Activated CD4-positive, alpha-beta T cell treated with anti-CD3 and anti-CD28 coated beads, Interleukin-2, amount 10 ng/mL, durations not matched to agents 7 days and 5 days (primary cell): ENCODE data around the gene AP3M1. TPM values are rescaled to one million over a fixed set of nuclear protein-coding genes. Genes with fewer than 3 reads are reported as not detected.

ENCODE experiments used
- CTCF ChIA-PET: fragments of 350-600 bp; sonication (Branson Sonifier 250); formaldehyde crosslinking; loops from one replicate; lab custom pipeline; 2021; ENCODE audit warnings: antibody characterized with exemption; lab: Charles Lee
- POLR2A ChIA-PET: fragments of 350-600 bp; sonication (Branson Sonifier 250); formaldehyde crosslinking; loops from one replicate; lab custom pipeline; 2021; ENCODE audit warnings: antibody characterized with exemption; lab: Charles Lee
- DNase-seq: peaks from one replicate; pipeline ENCODE4 v3.0.0-alpha.2; 2020
- H3K27ac Mint-ChIP-seq: one replicate; pipeline ENCODE4 v1.8.0; 2021; ENCODE audit warnings: mild to moderate bottlenecking, moderate library complexity, mixed read lengths
- H3K27me3 Mint-ChIP-seq: one replicate; pipeline ENCODE4 v1.8.0; 2021; ENCODE audit warnings: mixed read lengths
- H3K36me3 Mint-ChIP-seq: one replicate; pipeline ENCODE4 v1.8.0; 2021; ENCODE audit warnings: low read depth, mixed read lengths
- H3K4me1 Mint-ChIP-seq: one replicate; pipeline ENCODE4 v1.8.0; 2021; ENCODE audit warnings: mixed read lengths
- H3K4me3 Mint-ChIP-seq: one replicate; pipeline ENCODE4 v1.8.0; 2021; ENCODE audit warnings: mild to moderate bottlenecking, moderate library complexity, mixed read lengths
- H3K9me3 Mint-ChIP-seq: one replicate; pipeline ENCODE4 v1.8.0; 2021; ENCODE audit warnings: mixed read lengths
- total RNA-seq, 2 experiments: library from RNA; stranded (reverse); gene quantifications; one replicate each; pipeline ENCODE4 v1.2.3, GENCODE V29; 2021

The AP3M1 gene
- total RNA-seq, 2 experiments from 2014 or later = 42.0 to 50.5 TPM

GRCh38 chr10:74107391-74107790, 43.2 kb downstream of the AP3M1 start:
- H3K27me3 Mint-ChIP-seq = no peaks in the 10 kb centered on the region
- no peaks in the 10 kb centered on the region for H3K4me1 Mint-ChIP-seq
- DNase-seq = no peak
- peaks cover 70% of the 10 kb centered on the region for H3K36me3 Mint-ChIP-seq
- ChIA-PET POLR2A (interaction anchor here (0.6 kb wide), 1 partner anchor 44 kb away, joined by 3 read pairs; no protein-coding TSS in a partner anchor), CTCF (interaction anchor here (1.1 to 1.2 kb wide), 2 partner anchors 11 to 228 kb away, joined by 3 to 5 read pairs; no protein-coding TSS in a partner anchor)
- H3K27ac Mint-ChIP-seq = no peak overlapping the region
- no peak overlapping the region for H3K4me3 Mint-ChIP-seq
- no peaks in the 10 kb centered on the region for H3K9me3 Mint-ChIP-seq

GRCh38 chr10:74104996-74105395, 45.6 kb downstream of the AP3M1 start:
- DNase-seq = no peak
- H3K27ac Mint-ChIP-seq = no peak overlapping the region
- no peak overlapping the region for H3K4me3 Mint-ChIP-seq
- peaks cover 53% of the 10 kb centered on the region for H3K36me3 Mint-ChIP-seq
- ChIA-PET POLR2A (no interaction called here), CTCF (interaction anchor here (1.1 to 1.3 kb wide), 2 partner anchors 10 to 18 kb away, joined by 3 to 4 read pairs; no protein-coding TSS in a partner anchor)
- H3K4me1 Mint-ChIP-seq = no peaks in the 10 kb centered on the region
- no peaks in the 10 kb centered on the region for H3K9me3 Mint-ChIP-seq
- H3K27me3 Mint-ChIP-seq = no peaks in the 10 kb centered on the region

DNA sequence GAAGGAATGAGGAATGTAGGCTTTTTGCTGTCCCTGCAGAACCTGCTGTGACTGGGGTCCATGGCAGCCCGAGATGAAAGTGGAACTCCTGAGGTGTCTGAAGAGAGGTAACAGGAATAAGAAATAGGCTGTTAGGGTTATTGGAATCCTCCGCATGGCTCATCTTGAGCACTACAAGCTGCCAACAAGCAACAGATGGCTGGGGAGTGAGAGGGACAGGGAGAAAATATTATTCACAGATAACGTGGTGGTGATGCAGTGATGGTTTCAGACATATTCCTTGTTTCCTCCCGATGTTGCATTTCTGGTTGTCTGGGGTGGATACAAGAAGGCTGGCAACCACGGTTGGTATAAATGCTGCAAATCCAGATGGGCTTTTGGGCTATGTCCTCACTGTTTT, 46.1 kb downstream of the AP3M1 start:
- CTCF ChIA-PET = no interaction called here
- POLR2A ChIA-PET = no interaction called here
- no peaks in the 10 kb centered on the region for H3K4me1 Mint-ChIP-seq
- H3K27me3 Mint-ChIP-seq = no peaks in the 10 kb centered on the region
- no peak for DNase-seq
- no peaks in the 10 kb centered on the region for H3K9me3 Mint-ChIP-seq
- H3K36me3 Mint-ChIP-seq = peaks cover 52% of the 10 kb centered on the region
- no peak overlapping the region for H3K4me3 Mint-ChIP-seq
- H3K27ac Mint-ChIP-seq = peak overlapping the region; percentile 15

DNA sequence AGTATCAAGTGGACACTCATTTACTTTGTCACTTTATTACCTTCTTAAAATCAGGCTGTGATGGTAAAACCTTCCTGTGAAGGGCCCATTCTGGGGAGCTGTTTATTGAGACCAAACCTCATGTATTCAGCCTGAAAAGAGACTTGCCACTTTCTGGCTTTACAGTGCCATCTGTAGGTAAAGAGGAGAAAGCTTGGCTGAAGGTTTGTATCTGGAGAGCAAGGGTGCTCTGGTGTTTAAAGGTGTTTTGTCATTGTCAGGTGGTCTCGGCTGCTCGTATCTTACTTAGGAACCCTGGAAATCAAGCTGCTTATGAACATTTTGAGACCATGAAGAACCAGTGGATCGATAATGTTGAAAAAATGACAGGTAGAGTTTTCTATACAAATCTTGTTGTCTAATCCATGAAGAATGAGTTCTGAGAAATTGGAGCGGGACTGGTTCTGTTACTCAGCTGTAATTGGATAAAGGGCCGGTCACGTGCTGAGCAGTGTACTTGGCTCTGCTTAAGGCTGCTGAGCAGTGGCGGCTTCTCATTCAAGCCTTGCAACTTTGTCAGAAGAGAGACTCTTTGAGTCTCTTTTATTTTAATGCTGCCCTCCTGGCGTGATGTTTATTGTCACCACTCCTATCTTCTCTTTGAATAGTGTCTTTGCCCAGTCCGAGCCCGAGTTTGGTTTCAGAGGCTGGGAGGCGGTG, 46.9 kb downstream of the AP3M1 start:
- Mint-ChIP-seq H3K27ac (no peak overlapping the region), H3K4me1 (peaks cover 6% of the 10 kb centered on the region), H3K9me3 (no peaks in the 10 kb centered on the region), H3K4me3 (no peak overlapping the region), H3K36me3 (peaks cover 54% of the 10 kb centered on the region), H3K27me3 (no peaks in the 10 kb centered on the region)
- peak; percentile 17 for DNase-seq
- POLR2A ChIA-PET = no interaction called here
- CTCF ChIA-PET = interaction anchor here (0.5 to 2.0 kb wide), 3 partner anchors 197 to 316 kb away, joined by 3 to 5 read pairs (median 3); no protein-coding TSS in a partner anchor

- Mint-ChIP-seq H3K27me3 (no peaks in the 10 kb centered on the region), H3K27ac (no peak overlapping the region), H3K4me1 (peaks cover 6% of the 10 kb centered on the region), H3K36me3 (peaks cover 61% of the 10 kb centered on the region), H3K4me3 (no peak overlapping the region), H3K9me3 (no peaks in the 10 kb centered on the region)
- POLR2A ChIA-PET = no interaction called here
- DNase-seq = no peak
- CTCF ChIA-PET = interaction anchor here (1.1 to 1.9 kb wide), 3 partner anchors 9 to 220 kb away, joined by 4 to 6 read pairs (median 6); no protein-coding TSS in a partner anchor
These were observed 50.8 kb downstream of the AP3M1 start for GRCh38 chr10:74099836-74100235.

GRCh38 chr10:74099420-74099819, 51.2 kb downstream of the AP3M1 start:
- ChIA-PET POLR2A (no interaction called here), CTCF (interaction anchor here (1.3 to 1.9 kb wide), 2 partner anchors 9 to 213 kb away, joined by 4 to 6 read pairs; no protein-coding TSS in a partner anchor)
- Mint-ChIP-seq H3K4me1 (peaks cover 6% of the 10 kb centered on the region), H3K9me3 (no peaks in the 10 kb centered on the region), H3K4me3 (no peak overlapping the region), H3K27me3 (no peaks in the 10 kb centered on the region), H3K36me3 (peaks cover 59% of the 10 kb centered on the region), H3K27ac (no peak overlapping the region)
- no peak for DNase-seq

GRCh38 chr10:74097776-74098175, 52.9 kb downstream of the AP3M1 start:
- CTCF ChIA-PET = interaction anchor here (0.7 kb wide), 1 partner anchor 15 kb away, joined by 4 read pairs; no protein-coding TSS in a partner anchor
- Mint-ChIP-seq H3K4me1 (peaks cover 6% of the 10 kb centered on the region), H3K9me3 (no peaks in the 10 kb centered on the region), H3K36me3 (peaks cover 52% of the 10 kb centered on the region), H3K27me3 (no peaks in the 10 kb centered on the region), H3K27ac (no peak overlapping the region), H3K4me3 (no peak overlapping the region)
- POLR2A ChIA-PET = interaction anchor here (0.6 kb wide), 1 partner anchor 12 kb away, joined by 3 read pairs; no protein-coding TSS in a partner anchor
- DNase-seq = no peak

DNA sequence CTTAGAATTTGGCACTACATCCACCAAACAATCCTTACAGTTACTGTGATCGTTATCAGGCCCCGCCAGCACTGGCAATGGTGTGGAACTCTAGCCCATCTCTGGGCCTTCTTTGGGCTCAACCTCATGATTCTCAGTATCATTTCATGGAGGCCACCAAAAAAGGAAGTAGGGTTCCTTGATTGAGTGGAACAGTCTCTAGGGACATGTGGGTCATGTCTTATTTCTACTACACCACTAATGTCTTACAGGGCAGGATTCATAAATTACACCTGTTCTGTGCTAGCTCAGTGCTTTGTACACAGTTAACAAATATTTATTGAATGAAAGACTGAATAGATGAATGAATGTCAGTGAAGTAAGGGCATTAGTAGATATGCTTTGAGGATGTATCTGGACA, 53.9 kb downstream of the AP3M1 start:
- CTCF ChIA-PET = interaction anchor here (0.8 kb wide), 1 partner anchor 11 kb away, joined by 3 read pairs; no protein-coding TSS in a partner anchor
- Mint-ChIP-seq H3K36me3 (peaks cover 58% of the 10 kb centered on the region), H3K27me3 (no peaks in the 10 kb centered on the region), H3K9me3 (no peaks in the 10 kb centered on the region), H3K27ac (no peak overlapping the region), H3K4me1 (peaks cover 6% of the 10 kb centered on the region), H3K4me3 (no peak overlapping the region)
- POLR2A ChIA-PET = no interaction called here
- no peak for DNase-seq

GRCh38 chr10:74094231-74094630, 56.4 kb downstream of the AP3M1 start:
- POLR2A ChIA-PET = no interaction called here
- H3K36me3 Mint-ChIP-seq = peaks cover 59% of the 10 kb centered on the region

DNA sequence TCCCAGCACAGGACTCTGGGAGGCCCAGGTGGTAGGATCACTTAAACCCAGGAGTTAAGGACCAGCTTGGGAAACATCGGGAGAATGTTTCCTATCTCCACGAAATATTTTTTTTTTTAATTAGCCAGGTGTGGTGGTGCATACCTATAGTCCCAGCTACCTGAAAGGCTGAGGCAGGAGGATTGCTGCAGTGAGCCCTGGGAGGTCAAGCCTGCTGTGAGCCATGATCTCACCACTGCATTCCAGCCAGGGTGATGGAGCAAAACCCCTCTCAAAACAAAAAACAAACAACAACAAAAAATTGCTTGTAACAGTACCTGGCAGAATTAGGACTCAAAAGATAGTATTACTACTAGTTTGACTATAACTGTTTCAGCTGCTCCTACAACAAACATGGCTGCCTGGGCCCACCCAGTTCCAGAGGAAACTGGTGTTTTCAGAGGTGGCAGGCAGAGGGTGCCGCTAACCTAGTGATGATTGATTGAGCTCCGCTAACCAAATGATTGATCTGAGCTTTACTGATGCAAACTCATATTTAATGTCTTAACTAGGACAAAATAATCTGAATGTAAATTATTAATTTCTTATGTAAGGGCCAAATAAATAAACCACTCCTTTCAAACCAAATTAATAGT, 57.0 kb downstream of the AP3M1 start:
- DNase-seq = no peak
- Mint-ChIP-seq H3K9me3 (no peaks in the 10 kb centered on the region), H3K27me3 (no peaks in the 10 kb centered on the region), H3K36me3 (peaks cover 59% of the 10 kb centered on the region), H3K27ac (no peak overlapping the region), H3K4me3 (no peak overlapping the region), H3K4me1 (no peaks in the 10 kb centered on the region)
- ChIA-PET CTCF (interaction anchor here (0.7 to 2.4 kb wide), 5 partner anchors 9 to 204 kb away, joined by 3 to 6 read pairs (median 4); no protein-coding TSS in a partner anchor), POLR2A (no interaction called here)

More at GRCh38 chr10:74094231-74094630, 56.4 kb downstream of the AP3M1 start:
- Mint-ChIP-seq H3K27ac (no peak overlapping the region), H3K4me1 (peaks cover 6% of the 10 kb centered on the region), H3K27me3 (no peaks in the 10 kb centered on the region), H3K9me3 (no peaks in the 10 kb centered on the region), H3K4me3 (no peak overlapping the region)
- no peak for DNase-seq
- CTCF ChIA-PET = interaction anchor here (0.7 to 2.4 kb wide), 5 partner anchors 8 to 205 kb away, joined by 3 to 6 read pairs (median 4); no protein-coding TSS in a partner anchor

- no peaks in the 10 kb centered on the region for H3K4me1 Mint-ChIP-seq
- no peak overlapping the region for H3K27ac Mint-ChIP-seq
- no peak overlapping the region for H3K4me3 Mint-ChIP-seq
- POLR2A ChIA-PET = no interaction called here
- CTCF ChIA-PET = interaction anchor here (2.4 kb wide), 1 partner anchor 11 kb away, joined by 6 read pairs; no protein-coding TSS in a partner anchor
- no peaks in the 10 kb centered on the region for H3K9me3 Mint-ChIP-seq
- DNase-seq = no peak
- H3K36me3 Mint-ChIP-seq = peaks cover 50% of the 10 kb centered on the region
- H3K27me3 Mint-ChIP-seq = no peaks in the 10 kb centered on the region
These were observed 58.3 kb downstream of the AP3M1 start for GRCh38 chr10:74092372-74092771.

GRCh38 chr10:74088722-74089121, 61.9 kb downstream of the AP3M1 start:
- no peak overlapping the region for H3K4me3 Mint-ChIP-seq
- CTCF ChIA-PET = interaction anchor here (1.8 kb wide), 1 partner anchor 208 kb away, joined by 5 read pairs; no protein-coding TSS in a partner anchor
- H3K9me3 Mint-ChIP-seq = no peaks in the 10 kb centered on the region
- H3K4me1 Mint-ChIP-seq = peaks cover 9% of the 10 kb centered on the region
- H3K27ac Mint-ChIP-seq = no peak overlapping the region
- DNase-seq = no peak
- H3K36me3 Mint-ChIP-seq = peaks cover 37% of the 10 kb centered on the region
- H3K27me3 Mint-ChIP-seq = no peaks in the 10 kb centered on the region
- POLR2A ChIA-PET = no interaction called here
